ENCODE data around the gene PLEKHG2. TPM values are rescaled to one million over a fixed set of nuclear protein-coding genes. Genes with fewer than 3 reads are reported as not detected.
A peak's percentile ranks its signal among the peaks of the same experiment; 100 is the strongest.
"Not testable (repeated sequence)": the region's sequence is repeated elsewhere in the genome, so short reads cannot be mapped to it uniquely, and the experiment has no call there.

The PLEKHG2 gene
- total RNA-seq = 11.6 TPM
- long read RNA-seq, partial matches to known transcripts = 1 of 1 reads
- long read RNA-seq, other reads (novel, unspliced or antisense) = 0 of 1 reads

- intact Hi-C loops (cut with micrococcal nuclease) = no loop called here
- ATAC-seq = peak; percentile 63
- DNase-seq = peak; percentile 97
Measured at GRCh38 chr19:39412100-39412866, at the start of gene PLEKHG2. PLEKHG2 (plus strand) TSS chr19:39412669; CDS start chr19:39414087, 1,418 bp downstream.

DNA sequence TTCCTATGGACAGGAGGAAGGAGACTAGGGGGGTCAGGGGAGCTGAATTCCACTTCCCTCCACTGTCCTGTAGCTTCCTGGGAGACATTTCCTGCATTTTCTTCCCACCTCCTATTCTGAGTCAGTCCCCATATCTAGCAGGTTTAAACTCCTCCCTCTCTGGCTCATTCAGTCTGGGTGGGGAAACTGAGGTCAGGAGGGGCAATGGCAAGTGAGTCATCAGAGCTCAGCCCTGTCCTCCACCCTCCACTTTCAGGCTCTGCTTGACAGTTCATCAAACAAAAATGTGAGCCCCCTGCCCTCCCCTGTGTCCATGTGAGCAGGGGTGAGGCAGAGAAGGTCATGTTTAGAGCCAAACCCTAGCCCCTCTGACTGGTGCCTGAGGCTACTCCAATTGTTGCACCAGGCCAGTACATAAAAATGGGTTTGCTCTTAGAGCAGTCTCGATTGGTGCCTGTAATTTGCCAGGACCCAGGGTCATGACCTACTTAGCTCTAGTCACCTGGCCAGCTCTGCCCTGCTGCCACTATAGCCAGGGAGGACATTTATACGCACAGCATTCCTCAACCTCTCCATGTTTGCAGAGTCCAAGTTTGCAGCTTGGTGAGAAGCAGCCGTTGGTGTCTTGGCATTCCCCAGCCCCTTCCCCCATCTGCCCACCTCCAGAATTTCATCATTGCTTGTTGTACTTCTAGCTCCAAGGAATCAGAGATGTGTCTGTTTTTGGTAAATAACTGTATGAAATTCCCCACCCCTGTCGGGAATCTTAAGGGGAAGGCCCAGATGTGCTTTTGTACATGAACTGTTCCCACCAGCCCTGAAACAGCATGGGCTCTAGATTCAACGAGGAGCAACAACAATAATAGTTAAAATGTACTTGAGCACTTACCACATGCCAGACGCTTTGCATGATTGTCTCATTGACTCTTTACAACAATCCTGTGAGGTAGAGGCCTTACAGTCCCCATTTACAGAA is 49.5 kb upstream of the PLEKHG2 start:
- DNase-seq (no peak), ATAC-seq (peak; percentile 54)
- intact Hi-C loops (cut with micrococcal nuclease) = no loop called here

GRCh38 chr19:39363901-39364457 is 48.5 kb upstream of the PLEKHG2 start:
- intact Hi-C loops (cut with micrococcal nuclease) = no loop called here
- ATAC-seq (peak; percentile 87), DNase-seq (peak; percentile 65)

DNA sequence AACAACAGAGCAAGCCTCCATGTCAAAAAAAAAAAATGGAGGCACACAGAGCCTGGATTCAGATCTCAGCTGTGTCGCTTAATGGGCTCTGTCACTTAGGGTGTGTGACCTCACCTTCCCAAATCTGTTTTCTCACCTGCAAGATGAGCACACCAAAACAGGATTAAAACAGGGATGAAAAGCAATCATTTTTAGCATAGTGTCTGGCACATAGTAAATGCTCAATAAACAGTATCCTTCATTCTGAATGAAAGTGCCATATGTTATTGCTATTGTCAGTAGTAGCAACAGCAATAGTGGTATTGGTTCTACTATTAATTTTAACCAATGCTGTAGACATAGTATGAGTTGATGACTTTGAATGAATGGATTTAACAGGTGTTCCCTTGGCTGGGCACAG is 46.9 kb upstream of the PLEKHG2 start:
- intact Hi-C loops (cut with micrococcal nuclease) = no loop called here
- no peak for DNase-seq
- no peak for ATAC-seq

GRCh38 chr19:39369200-39369599 is 43.3 kb upstream of the PLEKHG2 start:
- no peak for ATAC-seq
- no peak for DNase-seq
- intact Hi-C loops (cut with micrococcal nuclease) = no loop called here

DNA sequence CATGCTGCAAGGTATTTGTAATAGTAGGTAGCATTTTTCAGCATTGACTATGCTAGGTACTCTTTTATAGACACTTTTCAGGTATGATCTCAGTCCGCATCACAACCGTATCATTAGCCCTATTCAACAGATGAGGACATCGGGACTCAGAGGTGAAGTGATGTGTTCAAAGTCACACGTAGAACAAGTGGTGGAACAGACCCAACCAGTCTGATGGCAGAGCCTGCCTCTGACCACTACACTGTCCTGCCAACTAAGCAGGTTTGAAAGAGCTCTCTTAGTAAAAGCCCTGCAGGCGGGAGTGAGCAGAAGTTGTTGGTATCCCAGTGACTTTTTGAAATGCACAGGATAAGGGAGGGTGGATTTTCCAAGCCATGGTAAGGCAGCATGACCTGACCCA is 41.7 kb upstream of the PLEKHG2 start:
- intact Hi-C loops (cut with micrococcal nuclease) = no loop called here
- no peak for ATAC-seq
- DNase-seq = no peak

- DNase-seq (peak; percentile 83), ATAC-seq (peak; percentile 96)
- intact Hi-C loops (cut with micrococcal nuclease) = no loop called here
Measured at GRCh38 chr19:39372047-39372802, 40.2 kb upstream of the PLEKHG2 start.

DNA sequence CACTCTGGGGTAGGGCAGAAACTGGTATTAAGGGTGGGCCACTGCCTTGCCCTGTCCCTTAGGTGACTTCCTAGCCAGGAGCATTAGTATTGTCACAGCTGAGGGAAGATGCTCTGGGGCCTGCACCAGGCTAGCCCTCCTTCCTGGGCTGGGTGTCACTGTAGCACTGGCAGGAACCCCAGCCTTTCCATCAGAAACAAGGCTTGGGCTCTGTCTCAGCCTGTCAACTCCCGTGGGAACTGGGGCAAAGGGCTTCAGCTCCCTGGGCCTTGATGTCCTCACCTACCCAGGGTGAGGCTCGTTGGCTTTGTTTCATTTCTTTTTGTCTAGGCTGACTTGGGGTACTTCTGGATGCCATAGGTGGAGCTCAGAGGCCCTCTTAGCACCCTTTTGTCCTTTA is 39.5 kb upstream of the PLEKHG2 start:
- ATAC-seq (peak; percentile 50), DNase-seq (no peak)
- intact Hi-C loops (cut with micrococcal nuclease) = no loop called here

GRCh38 chr19:39375929-39376328 is 36.5 kb upstream of the PLEKHG2 start:
- intact Hi-C loops (cut with micrococcal nuclease) = no loop called here
- no peak for ATAC-seq

GRCh38 chr19:39377373-39378362 is 34.8 kb upstream of the PLEKHG2 start:
- ATAC-seq (no peak), DNase-seq (no peak)
- intact Hi-C loops (cut with micrococcal nuclease) = no loop called here

More at GRCh38 chr19:39375929-39376328, 36.5 kb upstream of the PLEKHG2 start:
- no peak for DNase-seq

- DNase-seq; ATAC-seq; intact Hi-C loops (cut with micrococcal nuclease): not testable (repeated sequence)
Measured at GRCh38 chr19:39379366-39379765, 33.1 kb upstream of the PLEKHG2 start.

DNA sequence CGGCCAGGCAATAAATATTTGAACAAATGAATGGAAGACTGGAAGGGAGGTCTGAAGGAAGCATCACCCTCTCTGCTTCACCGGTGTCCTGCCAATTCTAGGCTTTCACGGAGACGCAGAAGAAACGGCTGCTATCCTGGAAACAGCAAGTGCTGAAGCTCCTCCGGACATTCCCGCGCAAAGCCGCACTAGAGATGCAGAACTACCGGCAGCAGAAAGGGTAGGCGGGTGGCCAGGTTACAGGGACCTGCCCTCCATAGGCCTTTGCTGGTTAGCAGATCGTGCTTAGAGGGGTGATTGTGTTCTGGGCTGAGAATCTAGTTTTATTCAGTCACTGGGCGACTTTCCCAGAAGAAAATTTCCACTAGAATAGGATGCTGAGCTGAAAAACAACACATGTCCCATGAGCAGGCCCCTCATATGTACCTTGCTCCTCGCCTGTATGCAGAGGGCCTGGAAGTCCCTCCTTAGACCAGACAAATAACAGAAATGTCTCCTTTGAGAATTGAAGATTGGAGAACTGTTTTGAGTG is 32.5 kb upstream of the PLEKHG2 start:
- intact Hi-C loops (cut with micrococcal nuclease) = no loop called here
- DNase-seq (no peak), ATAC-seq (no peak)

- intact Hi-C loops (cut with micrococcal nuclease) = no loop called here
- no peak for ATAC-seq
- no peak for DNase-seq
Measured at GRCh38 chr19:39380521-39381502, 31.7 kb upstream of the PLEKHG2 start.

DNA sequence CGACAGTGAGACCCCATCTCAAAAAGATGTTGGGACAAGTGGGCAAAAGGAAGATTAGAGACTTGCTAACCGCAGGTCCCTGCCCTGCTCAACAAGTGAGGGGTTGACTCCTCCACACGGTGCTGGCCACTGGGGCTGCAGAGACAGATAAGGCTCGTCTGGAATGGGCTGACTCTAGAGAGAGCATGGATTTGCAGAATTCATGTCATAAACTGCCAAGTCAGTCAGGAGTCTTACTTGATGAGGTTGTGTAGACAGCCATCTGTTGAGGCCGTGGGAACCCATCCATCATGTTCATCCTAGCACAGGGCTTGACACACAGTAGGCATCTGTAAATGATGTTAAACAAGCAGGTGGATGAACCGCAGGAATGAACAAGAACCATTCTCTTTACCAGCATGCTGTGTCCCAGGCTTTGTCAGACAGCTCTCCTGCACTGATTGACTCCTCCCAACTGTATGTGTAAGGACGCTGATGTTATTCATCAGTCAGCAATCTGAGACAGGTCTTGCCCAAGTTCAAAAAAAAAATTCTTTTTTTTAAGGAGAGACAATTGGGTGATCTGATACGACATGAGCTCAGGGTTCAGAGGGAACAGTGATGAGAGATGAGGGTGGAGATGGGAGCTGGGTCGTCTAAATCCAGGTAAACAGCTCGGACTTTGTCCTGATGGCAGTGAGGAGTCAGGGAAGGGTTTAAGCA is 30.4 kb upstream of the PLEKHG2 start:
- no peak for DNase-seq
- intact Hi-C loops (cut with micrococcal nuclease) = no loop called here
- no peak for ATAC-seq

GRCh38 chr19:39382991-39383828 is 29.3 kb upstream of the PLEKHG2 start:
- intact Hi-C loops (cut with micrococcal nuclease) = no loop called here
- ATAC-seq = no peak
- no peak for DNase-seq
